ENCODE results near the gene MMP21.

Gene MMP21

DNA sequence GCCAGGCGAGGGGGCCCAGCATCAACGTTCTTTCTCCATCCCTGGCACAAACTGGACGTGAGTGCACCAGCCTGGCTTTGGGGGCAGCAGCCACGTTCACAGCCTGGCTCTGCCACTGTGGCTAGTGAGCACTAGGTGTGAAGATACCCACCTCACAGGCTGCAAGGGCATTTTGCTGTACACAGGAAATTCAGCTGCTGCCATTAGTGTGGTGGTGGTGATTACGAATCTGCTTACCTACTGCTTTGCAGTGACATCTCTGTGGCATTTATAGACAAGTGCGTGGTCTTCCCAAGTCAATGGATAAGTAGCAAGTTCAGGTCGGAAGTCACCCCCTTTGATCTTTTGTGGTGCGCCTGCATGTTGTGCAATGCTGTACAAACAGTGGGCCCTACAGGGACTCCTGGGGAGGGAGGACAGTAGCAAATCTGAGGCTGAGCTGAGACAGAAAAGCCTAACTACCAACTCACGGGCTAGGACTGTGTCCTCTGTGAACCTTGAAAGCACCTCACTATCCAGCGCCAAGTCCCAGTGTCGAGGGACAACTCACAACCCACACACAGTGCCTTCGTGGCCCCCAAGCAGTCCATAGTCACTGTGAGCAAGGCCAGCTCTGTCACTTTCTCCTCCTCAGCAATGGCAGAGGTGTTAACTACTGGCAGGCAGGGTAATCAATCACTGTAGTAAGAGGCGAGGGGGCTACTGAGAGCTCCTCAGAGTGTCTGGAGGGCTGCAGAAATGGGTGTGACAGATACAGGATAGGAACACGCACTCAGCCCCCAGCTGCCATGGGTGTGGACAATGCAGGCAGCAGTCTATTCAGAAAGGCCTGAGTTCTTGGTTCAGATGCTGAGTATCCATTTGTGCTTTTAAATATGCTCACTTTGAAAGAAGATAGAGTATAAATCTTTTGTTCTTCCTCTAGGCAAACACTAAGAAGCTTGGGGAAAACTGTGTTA, 17.0 kb upstream of the MMP21 start:
- no peak for DNase-seq (ENCODE audit: low read depth in 1 of 2, low spot score in 1 of 2)

DNA sequence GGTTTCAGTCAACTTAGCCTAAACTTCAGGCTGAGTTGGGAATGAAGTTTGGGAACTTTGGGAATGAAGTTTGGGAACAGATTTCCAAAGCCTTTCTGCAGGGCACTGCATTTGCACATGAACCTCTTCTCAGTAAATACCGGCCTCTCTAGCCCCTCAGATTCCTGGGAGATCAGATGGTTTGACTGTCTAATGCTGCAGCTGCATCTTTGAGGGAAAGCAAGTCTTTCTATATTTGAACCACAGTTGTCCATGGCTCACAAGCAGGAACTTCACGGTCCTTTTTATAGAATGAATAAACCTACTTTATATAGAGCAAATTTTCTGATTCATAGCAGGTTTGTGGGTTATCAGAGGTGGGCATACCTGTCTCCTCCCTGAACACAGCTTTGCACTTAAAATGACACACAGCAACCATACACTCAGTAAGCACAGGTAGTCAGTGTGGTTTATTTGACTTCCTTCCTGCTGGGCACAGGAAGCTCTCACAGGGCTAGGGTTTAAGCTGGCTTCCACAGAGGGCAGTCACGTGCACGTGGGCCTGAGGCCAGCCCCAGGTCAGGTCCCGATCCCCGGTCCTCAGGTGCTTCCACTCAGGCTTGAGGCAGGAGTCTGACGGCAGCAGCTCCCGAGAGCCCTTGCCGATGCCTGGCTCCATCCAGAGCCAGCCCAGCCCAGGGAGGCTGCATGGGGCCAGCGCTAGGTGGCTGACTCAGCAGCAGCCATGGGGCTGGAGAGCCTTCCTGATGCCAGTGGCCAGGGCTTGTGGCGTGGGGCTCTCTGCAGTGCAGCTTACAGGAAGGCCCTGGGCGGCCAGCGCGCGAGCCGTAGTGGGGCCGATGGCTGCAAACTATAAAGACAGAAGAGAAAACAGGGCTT, 12.8 kb upstream of the MMP21 start:
- no peak for DNase-seq (ENCODE audit: low read depth in 1 of 2, low spot score in 1 of 2)

DNA sequence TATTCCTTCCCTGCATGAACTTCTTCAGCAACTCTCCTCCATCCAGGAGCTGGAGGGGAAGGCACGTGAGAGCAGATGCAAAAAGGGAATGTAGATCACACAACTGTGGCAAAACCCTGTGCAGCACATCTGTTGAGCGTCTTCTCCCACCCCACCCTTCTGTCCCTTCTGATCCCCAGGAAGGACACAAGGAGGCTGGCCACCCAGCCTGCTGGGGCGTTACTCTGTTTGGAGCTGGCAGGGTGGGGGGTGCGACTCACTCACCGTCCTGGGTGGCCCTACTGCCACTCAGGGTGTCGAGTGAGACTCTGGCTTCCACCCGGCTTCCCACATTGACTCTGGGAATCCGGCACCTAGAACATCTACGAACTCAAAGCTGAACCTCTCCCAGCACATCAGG, 10.2 kb upstream of the MMP21 start:
- no peak for DNase-seq (ENCODE audit: low read depth in 1 of 2, low spot score in 1 of 2)

DNA sequence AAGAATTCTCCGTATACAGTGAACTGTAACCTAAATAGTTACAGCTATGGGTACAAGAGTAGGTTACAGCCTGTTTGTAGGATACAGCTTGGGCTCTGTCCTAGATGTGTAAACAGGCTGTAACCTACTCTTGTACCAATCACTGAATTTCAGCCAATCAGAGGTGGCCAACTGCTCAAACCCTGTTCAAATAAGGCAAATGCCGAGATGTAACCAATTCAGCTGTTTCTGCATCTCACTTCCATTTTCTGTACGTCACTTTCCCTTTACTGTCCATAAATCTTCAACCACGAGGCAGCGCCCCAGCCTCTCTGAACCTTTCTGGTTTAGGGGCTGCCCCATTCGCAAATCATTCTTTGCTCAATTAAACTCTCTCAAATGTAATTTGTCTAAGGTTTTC, 8.3 kb upstream of the MMP21 start:
- no peak for DNase-seq (ENCODE audit: low read depth in 1 of 2, low spot score in 1 of 2)

DNA sequence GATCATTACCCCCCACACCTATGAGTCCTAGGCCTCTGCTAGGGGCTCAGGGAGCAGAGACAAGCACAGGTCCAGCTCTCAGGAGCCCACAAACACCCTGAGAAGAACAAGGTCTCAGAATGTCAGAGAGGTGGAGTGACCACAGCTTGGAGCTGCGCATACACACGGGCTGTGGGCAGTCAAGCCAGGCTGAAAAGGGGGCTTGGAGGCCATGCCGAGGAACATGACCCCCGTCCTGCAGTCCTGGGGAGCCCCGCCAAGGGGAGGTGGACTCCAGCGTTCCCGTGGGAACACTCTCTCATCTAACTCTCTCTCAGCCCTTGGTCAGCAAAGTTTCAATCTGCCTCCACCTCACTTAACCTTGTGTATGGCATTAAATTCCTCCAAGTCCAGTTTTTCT, 7.8 kb upstream of the MMP21 start:
- no peak for DNase-seq (ENCODE audit: low read depth in 1 of 2, low spot score in 1 of 2)

DNA sequence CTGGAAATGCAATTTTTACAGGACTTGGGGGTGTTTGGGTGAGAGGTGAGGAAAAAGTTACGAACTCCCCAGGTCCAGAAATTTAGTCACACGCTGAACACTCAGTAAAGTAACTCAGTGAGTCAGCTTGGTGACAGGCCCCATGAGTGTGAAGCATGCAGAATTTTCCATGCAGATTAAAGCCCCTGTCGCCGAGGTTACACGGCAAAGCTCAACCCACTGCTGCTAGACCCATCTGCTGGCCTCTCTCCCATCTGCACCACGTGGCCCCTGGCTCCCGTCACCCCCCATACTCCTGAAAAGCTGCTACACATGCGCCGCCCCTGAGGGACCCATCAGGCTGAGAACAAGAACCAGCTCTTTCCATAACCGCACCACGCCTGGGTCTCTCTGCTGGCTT, 7.0 kb upstream of the MMP21 start:
- no peak for DNase-seq (ENCODE audit: low read depth in 1 of 2, low spot score in 1 of 2)

DNA sequence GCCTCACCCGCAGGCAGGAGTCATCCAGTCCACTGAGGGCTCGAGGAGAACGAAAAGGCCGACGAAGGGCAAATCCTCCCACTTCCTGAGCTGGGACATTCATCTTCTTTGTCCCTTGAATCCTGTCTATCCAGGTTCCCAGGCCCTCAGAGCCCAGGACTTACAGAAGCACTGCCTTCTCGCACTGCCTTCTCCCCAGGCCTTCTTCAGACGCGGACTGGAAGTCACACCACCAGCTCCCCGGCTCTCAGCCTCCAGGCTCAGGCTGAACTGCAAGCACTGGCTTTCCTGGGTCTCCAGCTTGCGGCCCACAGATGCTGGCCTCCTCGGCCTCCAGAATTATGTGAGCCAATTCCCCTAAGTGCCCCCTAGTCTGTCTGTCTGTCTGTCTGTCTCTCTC, 6.4 kb upstream of the MMP21 start:
- DNase-seq (ENCODE audit: low read depth in 1 of 2, low spot score in 1 of 2) = no peak

DNA sequence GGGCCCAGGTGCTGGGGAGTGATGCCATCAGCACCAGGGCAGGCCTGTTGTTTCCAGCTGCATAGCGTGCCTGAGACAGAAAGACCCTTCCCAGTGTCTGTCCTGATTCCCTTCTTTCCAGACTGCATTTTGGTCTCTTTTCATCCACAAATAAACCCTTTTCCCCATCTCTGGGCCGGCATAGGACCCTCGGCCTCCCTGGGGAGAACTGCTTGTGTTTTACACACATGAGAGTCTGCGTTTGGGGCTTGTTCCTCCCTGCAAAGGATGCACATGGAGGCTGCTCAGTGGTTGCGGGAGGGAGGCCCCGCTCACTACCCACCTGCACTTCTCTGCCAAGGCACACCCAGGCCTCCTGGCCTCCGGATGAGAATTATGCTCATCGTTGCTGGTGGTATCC, 5.8 kb upstream of the MMP21 start:
- no peak for DNase-seq (ENCODE audit: low read depth in 1 of 2, low spot score in 1 of 2)

DNA sequence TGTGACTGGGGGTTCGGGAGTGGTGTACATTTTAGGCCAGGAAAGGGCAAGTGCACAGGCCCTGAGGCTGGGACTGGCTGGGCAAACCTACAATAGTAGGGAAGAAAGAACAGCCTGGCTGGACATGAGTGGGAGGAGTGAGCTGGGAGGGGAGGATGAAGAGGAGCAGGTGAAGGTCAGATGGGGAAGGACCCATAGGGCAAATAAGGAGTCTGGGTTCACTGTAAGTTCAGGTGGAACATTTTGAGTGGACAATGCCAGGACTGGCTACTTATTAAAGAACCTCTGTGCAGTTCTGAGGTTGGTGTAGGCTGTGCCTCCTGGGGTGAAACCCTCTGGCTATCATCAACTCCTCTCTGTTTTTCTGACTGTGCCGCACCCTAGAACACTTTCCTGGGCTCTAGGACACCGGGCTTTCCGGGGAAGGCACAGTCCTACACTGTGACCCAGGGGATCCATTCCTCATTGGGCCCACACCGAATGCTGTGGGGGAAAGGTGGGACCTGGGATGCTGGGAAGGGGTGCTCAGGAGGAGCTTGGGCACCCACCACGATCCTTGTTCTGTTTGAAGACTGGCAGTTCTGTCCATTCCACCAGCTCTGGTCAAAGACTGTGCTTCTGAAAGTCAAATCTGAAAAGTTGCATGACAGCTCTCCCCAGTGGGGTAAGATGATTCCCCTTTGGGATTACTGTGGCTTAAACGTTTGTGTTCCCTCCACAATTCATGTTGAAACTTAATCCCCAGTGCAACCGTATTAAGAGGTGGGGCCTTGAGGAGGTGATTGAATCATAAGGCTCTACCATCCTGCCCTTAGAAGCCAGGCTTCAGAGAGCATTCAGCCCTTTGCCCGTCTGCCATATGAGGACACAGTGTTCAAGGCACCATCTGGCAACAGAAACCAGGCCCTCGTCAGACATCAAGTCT, 4.0 kb upstream of the MMP21 start:
- DNase-seq (ENCODE audit: low read depth in 1 of 2, low spot score in 1 of 2) = no peak

DNA sequence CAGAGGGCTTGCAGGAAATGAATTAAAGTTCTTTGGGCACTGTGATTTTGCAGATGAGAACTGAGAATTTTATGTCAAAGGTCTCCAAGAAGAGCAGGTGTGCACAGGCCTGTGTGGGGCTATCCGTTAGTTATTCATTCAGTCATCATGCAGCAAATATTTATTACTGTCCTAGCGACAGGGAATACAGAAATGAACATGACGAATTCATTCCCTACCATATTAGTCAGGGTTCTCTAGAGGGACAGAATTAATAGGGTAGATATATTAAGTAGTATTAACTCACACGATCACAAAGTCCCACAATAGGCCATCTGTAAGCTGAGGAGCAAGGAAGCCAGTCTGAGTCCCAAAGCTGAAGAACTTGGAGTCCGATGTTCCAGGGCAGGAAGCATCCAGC, 2.9 kb upstream of the MMP21 start:
- no peak for DNase-seq (ENCODE audit: low read depth in 1 of 2, low spot score in 1 of 2)

DNA sequence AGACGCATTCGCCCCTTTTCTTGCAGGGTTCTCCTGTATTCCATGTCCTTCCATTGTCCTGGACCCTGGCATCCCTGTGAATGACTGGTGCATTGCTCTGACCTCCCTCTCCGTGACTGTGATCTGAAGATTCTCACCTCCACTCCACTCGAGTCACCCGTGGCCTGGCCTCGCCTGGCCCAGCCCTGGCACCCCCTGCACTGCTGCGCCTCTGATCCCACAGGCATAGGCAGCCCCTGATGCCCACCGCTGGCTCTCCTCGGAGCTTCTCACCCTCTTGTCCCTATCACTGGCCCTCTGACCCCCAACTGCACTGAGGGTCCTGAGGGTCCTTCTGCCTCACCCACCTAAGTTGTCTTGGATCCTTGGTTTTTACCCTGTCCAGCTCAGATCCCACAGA, 2.2 kb upstream of the MMP21 start:
- DNase-seq (ENCODE audit: low read depth in 1 of 2, low spot score in 1 of 2) = no peak

DNA sequence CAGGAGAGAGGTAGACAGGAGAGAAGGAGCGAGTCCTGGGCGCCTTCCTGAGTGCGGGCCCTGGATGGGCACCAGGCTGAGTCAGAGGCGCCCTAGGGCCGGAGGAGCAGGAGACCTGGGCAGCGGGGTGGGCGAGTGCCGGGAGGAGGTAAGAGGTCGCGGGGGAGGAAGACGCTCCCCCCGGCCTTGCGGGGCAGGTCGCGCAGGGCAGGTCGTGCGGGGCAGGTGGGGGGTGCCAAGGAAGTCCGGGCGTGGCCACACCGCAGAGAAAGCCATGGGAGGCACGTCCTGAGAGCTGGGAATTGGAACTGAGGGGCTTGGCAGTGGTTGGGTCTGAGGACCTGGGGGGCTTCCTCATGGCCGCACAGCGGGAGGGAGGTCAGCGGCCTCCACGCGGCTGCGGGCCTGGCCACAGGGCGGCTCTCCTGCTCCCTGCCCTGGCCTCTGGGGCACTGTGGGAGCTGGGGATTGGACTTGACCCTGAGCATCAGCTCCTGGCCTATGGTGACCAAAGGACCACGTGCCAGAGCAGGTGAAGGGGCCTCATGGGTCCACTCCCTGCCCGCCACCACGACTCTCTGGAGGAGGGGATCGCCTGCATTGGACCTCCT, 935 bp downstream of the MMP21 start:
- DNase-seq (ENCODE audit: low read depth in 1 of 2, low spot score in 1 of 2) = no peak

DNA sequence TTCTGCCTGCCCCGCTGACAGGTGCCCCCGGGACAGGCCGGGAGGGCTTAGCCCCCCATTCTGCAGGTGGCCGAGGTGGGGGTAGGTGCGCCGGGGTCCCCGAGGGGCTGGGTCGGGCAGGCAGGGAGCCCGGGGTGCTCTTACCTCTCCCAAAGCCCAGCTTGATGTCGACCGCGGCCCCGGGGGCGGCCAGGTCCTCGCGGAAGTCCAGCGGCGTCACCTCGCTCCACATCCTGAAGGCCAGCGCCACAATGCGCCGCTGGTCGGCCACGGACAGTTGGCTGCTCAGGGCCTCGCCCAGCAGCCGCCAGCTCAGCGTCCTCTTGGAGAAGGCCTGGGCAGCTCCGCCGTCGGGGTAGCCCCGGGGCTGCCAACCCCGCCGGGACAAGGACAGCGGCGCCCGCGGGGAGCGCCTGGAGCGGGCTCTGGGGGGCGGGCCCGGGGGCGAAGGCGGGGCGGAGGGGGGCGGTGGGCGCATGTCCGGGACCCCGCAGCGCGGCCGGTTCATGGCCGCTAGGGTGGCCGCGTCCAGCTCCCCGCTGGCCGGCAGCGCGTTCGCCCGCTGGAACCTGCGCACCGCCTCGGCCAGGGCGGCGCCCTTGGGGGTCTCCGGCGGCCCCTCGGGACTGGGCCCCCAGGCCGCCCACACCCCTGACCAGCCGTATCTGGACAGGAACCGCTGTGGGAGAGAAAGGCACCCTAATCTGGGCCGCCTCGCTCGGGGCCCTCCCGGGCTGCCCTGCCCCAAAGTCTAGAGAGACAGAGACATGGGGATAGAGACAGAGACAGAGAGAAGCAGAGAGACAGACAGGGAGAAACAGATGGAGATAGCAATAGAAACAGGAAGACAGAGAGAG, 1.7 kb downstream of the MMP21 start:
- DNase-seq (ENCODE audit: low read depth in 1 of 2, low spot score in 1 of 2) = no peak

DNA sequence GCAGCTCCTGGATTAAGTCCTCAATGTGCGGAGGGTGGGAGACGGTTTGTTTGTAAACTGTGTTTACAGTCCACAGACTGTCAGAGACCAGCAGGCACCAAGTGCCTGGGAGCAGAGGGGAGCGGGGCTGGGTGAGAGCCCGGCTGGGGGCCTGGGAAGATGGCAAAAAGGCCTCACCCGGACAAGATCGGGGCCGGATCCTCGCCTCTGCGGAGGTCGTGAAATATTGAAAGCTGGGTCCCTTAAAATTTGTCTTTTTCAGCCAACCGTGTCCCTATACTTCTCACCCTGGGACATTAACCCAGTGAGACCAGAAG, 2.8 kb downstream of the MMP21 start:
- DNase-seq (ENCODE audit: low read depth in 1 of 2, low spot score in 1 of 2) = no peak

DNA sequence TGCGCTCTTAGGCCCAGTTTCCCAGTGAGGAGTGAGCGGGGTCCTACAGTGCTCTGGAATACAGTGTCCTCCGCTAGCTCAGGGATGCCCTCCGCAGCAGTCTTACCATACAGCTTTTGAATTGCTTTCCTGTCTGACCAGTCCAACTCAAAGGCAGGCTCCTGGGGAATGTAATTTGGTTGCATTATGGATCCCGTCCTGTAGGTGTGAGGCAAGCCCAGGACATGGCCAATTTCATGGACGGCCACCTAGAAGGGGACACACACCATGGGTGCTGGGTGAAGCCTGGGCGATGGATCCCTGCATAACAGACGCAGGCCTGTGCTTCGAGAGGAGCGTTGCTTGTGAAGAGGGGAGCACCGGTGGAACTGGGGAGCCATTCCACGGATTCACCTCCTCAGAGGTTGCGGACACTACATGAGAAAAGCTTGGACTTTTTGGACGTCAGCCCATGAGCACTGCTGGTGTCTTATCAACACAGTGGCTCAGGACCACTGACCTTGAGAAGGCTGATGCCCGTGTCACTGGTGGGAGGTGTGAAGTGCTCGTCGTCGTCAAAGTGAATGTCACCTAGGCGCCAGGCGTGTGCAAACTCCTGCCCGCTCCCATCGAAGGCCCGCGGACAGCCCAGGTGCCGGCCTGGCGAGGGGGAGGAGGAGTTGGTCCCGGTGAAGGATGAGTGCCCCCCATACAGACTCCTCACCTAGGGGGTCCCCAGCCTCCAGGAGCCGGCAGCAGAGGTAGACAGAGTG, 3.3 kb downstream of the MMP21 start:
- DNase-seq (ENCODE audit: low read depth in 1 of 2, low spot score in 1 of 2) = no peak

DNA sequence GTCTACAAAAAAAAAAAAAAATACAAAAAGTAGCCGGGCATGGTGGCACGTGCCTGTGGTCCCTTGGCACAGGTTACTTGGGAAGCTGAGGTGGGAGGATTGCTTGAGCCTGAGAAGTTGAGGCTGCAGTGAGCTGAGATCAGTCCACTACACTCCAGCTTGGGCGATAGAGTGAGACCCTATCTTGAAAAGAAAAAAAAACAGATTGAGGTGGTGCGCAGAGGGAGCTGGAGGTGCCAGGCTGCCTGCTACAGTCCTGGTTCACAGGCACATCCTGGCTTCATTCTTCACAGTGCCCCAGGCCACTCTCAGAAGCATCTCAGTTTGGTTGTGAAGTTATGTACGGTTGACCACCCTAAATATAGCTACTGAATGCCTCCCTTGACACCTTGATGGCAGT, 4.8 kb downstream of the MMP21 start:
- no peak for DNase-seq (ENCODE audit: low read depth in 1 of 2, low spot score in 1 of 2)

DNA sequence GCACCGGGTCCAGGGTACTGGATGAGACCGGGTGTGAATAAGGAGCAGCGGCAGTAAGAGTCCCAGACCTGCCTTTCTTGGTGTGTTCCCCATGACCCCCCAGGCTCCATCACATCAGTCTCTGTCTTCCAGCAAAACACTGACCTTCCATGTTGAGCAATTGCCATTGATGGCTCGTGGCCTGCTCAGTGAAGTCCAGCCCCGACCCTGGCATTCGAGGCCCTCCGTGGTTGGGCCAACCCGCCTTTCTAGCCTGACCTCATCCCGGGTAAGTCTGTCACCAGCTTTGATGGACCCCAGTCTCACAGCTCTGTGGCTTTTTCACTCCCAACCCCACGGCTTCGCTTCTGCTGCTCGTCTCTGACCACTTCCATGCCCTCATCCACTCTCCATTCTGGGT, 6.4 kb downstream of the MMP21 start:
- no peak for DNase-seq (ENCODE audit: low read depth in 1 of 2, low spot score in 1 of 2)

DNA sequence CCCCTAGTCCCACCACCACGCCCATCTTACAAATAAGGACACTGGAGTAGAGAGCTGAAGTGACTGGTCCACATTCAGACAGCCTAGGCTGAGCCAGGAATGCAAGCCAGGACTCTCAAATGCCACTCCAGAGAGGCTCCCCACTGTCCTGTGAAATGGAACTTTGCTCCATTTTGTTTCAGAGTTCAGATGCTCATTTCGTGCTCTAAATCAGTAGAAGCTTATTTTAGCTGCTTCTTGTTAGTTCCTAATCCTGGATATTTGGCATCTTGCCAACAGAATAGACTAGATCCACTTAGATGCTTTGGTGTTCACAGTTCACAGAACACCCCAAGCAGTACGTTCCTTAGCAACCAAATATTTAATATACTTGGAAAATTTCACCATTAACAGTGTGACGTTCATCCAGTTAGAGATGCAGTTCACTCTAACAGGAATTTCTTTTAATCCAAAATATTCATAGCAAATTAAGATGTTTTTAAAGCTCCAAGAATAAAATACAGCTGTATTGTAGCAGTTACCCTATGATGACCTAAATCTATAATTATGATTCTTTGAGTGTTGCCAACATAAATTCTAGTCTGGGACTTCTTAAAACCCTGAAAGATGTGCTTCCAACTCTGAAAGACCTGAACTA, 7.3 kb downstream of the MMP21 start:
- DNase-seq (ENCODE audit: low read depth in 1 of 2, low spot score in 1 of 2) = no peak

DNA sequence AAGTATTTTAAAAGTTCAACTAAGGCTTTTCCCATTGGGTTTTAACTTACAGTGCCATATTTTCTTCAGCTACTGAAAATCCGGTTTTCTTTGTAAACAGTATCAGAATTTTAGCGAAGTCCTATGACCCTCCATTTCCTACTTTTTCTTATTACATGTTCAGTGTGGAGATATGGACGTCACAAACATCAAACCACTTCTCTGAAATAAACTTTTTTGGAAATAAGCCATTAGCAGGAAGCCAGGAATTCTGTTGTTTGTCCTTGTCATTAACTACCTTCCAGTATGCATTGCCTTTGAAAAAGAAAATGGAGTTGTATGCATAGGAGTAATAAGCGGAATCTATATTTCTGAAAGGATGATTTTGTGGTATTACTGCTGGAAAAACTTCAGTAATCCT, 9.1 kb downstream of the MMP21 start:
- DNase-seq (ENCODE audit: low read depth in 1 of 2, low spot score in 1 of 2) = no peak
